ENCODE measurements around the gene HOTAIR.
A peak's percentile ranks its signal among the peaks of the same experiment; 100 is the strongest.

Gene HOTAIR

DNA sequence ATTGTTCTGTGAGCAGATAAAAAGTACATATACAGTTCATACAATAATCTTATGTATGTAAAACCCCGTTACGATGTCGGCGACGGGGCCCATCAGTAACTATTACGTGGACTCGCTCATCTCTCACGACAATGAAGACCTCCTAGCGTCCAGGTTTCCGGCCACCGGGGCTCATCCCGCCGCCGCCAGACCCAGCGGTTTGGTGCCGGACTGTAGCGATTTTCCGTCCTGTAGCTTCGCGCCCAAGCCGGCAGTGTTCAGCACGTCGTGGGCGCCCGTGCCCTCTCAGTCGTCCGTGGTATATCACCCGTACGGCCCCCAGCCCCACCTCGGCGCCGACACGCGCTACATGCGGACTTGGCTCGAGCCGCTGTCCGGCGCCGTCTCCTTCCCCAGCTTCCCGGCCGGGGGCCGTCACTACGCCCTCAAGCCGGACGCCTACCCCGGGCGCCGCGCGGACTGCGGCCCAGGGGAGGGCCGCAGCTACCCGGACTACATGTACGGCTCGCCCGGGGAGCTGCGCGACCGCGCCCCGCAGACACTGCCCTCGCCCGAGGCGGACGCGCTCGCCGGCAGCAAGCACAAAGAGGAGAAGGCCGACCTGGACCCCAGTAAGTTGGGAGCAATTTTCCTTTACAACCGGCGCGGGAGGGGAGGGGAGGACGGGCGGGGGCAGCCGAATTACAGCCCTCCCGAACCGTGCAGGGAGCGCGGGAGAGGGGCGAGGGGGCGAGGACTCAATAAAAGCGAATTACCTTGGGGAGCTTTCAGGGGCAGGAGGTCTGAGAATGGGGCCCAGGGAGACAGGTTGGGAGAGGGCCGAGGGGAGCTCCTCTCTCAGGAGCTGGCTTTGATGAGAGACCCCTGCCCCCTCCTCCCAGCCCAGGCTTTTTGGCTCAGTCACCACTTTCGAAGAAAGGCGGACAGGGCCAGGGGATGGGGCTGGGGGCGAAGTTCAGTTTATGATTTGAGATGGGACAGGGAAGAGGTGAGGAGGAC lies 25.7 kb upstream of the HOTAIR start, which contains the start of gene HOXC9:
Gene HOXC9 (plus strand): TSS at position 46 of the 999 bp plus-strand sequence. CDS start 28 bp downstream, at position 74.
- no peak for DNase-seq (ENCODE audit: low spot score)

DNA sequence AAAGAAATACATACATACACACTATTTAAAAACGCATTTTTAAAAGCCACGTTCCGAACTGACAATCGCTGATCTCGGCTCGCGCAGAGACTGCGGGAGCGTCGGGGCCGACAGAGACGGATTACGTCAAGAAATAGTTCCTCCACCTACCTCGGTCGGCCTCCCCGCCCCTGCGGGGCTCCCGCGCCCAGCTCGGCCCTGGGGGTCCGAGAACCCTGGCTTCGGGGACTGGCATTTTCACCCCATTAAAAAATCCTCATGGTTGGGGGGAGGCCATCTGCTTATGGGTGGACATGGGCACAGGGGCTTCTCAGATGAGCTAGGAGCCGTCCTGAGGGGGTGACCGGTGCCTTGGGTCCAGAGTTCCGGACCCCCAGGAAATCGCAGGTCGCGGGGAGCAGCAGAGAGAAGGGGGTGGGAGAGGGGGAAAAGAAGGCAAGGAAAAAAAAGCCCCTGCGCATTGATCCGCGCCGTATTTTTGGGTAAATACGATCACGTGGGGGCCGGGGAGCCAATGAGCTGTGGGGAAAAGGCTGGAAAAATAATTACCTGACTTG lies 24.9 kb upstream of the HOTAIR start:
- DNase-seq (ENCODE audit: low spot score) = no peak

DNA sequence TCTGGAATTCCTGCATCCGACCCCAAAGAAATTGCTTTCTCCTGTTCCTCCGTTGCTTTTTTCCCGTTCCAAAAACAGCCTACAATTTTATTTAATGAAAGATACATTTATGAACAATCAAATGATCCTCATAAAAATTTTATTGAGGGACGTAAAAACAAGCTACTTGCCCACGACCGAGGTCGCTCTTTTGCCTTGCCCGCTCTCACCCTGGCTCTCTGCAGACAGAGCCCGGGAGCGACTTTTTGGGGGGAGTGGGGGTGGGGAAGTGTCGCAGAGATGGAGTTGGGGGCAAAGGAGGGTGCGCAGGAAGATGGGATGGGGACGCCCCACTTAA lies 24.1 kb upstream of the HOTAIR start:
- DNase-seq (ENCODE audit: low spot score) = no peak

DNA sequence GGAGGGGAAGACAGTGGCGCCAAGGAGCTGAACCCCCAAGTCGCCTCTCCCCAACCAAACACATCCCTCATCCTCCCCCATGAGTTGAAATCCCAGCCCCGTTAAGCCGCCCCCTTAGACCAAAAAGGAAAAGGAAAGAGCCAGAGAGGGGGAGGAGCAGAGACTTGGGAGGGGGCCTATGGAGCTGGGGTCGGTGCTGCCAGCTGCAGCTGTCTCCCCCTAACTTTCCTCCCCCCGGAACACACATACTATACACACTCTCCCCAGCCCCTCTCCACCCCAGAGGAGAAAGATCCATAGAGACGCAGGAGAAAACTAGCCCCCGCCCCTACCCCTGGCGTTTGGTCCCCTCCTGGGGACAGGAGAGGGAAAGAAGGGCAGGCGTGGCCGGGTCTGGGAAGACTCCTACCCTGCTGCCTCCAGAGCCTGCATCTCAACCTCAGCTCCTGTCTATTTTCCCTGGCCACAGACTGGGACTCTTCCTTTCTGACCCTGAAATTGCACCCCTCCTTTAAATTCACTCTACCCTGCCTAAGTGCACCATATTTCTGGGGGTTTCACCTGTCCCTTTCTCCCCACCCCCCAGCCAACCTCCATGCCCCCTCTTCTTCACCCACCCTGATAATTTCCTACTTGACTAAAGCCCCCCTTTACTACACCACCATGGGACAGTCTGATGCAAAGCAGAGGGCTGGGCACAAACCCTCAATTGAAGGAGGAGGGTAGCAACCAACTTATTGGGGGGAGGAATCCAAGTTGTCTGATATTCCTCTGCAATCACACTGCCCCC lies 23.6 kb upstream of the HOTAIR start:
- DNase-seq (ENCODE audit: low spot score) = no peak

GRCh38 chr12:53997204-53998109 lies 22.7 kb upstream of the HOTAIR start:
- DNase-seq (ENCODE audit: low spot score) = no peak

DNA sequence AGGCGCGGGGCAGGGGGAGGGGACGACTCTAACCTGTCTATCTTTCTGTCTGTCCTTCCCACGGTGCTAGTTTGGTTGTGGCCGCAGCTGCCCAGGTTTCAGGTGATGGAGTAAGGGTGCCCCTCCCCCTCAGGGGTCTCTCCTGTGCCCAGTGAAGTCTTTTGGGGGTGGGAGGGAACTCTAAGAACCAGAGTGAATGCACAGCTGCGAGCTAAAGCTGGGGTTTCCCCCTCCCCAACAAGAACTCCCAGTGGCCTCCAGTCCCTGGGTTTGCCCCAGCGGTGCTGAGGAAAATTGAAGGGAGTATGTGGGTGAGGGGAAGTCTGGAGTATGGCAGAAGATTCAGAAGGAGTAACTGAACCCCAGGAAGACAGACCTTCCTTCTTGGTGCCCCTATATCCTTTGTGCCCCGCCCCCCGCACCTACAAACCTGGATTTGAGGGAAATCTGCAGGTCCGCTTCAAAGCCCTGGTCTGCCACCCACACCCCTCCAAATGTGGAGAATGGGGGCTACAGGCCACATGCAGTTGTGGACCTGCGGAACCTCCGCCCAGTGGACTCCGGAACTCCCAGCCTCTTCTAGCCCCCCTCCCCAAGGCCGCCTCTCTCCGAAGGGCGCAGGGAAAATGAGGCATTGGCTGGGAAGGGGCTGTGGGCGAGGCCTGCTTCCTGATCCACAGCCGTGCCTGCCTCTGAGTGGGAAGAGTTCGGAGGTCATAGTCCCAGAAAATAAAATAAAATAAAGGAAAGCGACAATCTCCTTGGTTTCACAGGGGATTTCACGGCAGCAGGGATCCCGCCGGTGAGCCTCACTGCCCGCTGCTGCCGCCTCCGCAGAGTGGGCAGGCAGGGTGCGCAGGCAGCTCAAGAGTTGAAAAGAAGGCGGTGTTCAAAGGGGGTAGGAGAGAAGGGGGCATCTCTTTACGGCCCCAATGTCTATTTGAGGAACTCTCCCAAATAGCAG lies 21.8 kb upstream of the HOTAIR start:
- DNase-seq (ENCODE audit: low spot score) = no peak

DNA sequence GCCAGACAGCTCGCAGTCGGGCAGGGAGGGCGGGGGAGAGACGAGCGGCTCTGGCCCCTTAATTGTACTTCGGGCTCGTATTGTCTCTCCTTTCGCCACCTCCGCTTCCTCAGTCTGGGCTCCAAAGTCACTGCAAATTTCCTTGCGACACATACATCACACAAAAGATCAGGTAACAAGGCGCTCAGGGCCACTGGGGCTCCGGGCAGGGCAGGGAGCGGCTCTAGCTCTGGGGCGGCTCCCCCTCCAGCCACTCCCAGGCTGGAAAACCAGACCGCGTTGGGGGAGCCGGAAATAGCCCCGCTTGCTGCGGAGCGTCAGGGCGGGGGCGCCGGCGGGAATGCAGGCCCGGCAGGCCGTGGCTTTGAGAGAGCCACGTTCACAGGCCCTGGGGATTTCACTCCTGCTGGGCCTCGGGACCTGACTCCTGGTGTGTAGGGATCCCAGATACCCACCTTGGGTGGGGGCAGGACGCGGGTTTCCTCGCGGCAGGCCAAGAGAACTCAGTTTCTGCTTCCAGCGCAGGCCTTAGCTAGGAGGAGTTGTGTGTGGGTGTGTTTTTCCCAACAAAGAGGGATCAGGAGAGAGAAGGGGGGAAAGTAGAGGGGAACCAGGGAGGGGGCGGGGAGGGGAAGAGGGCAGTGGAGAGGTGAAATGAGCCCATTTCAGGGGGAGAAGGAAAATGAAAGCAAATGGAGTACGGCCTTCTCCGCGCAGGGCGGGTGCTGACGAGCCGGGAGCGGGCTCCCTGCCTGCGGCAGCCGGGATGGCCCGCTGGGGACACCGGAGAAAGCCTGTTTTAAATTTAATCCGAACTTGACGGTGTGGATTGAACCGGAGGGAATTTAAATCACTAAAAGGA lies 20.9 kb upstream of the HOTAIR start:
- DNase-seq (ENCODE audit: low spot score) = no peak

DNA sequence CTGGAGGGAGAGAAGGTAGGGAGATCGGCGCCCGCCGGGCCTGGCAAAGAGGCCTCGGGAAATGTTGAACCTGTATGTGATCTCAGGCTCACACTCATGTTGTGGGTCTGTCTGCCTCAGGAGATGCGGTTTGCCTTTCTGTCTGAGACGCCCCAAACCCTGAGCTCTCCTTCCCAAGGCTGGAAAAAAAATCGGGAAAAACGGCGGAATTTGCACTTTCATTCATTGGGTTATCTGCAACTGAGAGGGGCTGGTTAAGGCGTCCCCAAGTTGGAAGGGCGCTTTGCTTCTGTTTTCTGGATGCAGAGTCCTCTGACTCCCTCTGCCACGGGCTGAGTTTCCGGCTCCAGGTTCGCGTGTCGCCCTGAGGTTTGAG lies 20.2 kb upstream of the HOTAIR start:
- DNase-seq (ENCODE audit: low spot score) = peak; percentile 18

GRCh38 chr12:53994264-53995001 lies 19.7 kb upstream of the HOTAIR start:
- DNase-seq (ENCODE audit: low spot score) = no peak

DNA sequence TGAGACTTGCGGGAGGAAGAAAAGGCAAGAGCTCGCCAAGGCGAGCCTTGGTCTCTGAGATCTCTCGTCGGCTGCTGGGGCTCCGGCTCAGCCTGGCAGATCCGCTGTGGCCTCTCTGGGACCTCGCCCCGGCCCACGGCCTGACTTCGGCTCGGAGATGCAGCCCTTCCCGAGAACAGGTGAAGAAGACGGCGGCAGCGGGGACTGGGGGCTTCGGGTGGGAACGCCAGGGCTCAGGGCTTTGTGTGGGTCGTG lies 19.2 kb upstream of the HOTAIR start:
- DNase-seq (ENCODE audit: low spot score) = no peak

DNA sequence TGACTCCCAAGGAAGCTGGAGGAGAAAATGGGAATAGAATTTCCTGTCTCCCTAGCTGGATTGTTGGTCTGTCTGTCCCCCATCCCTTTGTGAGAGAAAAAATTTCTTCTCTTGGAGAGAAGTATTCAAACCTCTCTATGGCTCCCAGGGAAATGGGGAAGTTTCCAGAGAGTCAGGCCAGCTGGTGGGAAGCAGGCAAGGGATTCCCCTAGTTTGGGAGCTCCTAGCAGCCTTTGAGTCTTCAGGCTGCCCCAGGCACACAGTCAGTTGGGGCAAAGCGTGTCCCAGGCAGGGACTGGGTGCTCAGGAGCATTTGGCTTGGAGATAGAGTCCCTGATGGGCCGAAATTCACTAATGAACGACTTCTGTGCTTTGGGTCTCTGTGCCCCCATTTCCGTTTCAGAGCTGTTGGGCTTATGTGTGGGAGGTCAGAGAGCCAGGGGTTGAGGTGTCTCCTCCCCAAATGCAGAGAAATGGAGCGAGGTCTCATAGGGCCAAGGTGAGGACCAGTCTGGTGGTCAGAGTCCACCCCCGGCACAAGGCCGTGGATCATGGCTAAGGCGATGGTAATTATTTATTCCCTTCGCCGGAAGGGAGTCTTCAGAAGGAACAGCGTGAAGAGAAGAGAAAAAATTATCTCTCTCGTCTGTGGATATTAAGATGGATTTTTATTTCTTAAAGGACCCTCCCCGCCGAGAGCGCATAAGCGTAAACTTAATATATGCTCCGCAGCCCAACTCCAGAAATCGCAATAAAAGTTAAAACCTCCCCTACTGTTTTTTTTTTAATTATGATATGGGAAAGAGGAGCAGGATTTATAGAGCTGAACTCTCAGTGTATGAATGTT lies 18.6 kb upstream of the HOTAIR start:
- no peak for DNase-seq (ENCODE audit: low spot score)

DNA sequence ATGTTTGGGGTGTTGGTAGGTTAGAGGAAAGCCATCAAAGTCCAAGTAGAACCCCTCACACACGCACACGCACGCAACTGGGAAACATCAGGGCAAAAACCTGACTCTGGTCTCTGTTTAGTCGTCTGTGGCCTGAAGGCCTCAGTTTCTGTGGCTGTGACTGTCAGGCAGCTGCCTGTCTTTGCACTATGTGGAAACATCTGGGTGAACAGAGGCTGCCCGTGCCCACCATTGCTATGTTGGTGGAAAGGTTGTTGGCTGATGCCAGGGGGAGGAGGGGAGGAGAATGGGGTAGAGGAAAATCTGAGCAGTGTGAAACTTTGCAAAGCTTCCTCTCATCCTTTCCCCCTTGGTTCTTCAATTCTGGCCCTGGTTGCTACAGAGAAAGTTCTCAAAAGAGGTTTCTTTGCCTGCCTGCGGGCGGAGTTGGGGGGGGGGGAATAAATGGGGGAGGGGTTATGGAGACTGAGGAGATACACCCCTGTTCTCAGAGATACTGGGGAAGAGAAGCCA lies 17.7 kb upstream of the HOTAIR start:
- DNase-seq (ENCODE audit: low spot score) = no peak

DNA sequence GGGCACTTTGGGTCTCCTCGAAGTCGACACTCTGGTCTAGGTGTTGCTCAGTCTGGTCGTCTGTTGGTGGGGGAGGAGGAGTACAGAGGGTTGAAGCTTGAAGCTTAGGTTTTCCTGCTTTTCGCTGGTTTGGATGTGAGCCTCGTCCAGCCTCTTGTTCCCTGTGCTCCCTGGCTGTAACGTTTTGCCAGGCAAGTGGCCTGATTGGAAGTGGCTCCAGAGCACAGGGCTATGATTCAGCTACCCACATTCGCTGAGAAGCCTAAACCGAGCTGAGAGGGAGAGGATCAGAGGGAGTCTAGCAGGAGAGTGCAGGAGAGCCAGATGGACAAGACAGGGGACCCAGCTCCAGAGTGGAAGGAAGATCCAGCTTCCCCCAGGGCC lies 16.3 kb upstream of the HOTAIR start:
- no peak for DNase-seq (ENCODE audit: low spot score)

DNA sequence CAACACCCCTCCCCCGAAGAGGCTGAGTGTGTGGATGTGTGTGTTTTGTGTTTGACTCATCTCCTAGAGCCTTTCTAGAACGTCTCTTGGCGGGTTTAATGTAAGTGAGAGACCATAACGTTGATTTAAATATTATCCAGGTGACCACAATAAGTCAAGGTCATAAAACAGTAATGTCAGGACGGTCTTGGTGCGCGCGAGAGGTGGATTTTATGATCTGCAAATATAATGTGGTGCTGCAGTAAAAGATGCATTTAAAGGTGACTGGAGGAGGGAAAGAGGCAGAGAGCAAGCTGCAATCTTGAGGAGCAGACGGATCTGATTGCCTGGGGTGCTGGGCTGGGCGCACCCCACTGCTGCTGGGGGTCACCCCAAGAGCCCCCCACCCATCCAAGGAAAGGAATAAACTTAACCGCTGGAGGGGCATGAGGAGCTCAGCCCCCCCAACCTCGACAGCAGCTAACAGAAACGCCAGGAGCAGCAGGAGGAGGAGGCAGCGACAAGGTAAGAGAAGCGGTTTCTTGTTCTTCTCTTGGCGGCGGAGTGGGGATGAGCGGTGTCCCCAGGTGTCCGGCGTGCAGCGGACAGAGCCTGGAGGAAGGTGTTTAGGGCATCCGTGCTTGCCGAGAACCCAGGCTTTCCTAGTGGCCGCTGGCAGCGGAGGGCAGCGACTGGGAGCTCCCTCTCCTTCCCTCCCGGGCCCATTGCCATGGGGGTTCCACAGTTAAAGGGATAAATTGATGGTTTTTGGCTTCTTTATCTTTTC lies 15.7 kb upstream of the HOTAIR start:
- DNase-seq (ENCODE audit: low spot score) = no peak

GRCh38 chr12:53989227-53990113 lies 14.7 kb upstream of the HOTAIR start:
- no peak for DNase-seq (ENCODE audit: low spot score)

DNA sequence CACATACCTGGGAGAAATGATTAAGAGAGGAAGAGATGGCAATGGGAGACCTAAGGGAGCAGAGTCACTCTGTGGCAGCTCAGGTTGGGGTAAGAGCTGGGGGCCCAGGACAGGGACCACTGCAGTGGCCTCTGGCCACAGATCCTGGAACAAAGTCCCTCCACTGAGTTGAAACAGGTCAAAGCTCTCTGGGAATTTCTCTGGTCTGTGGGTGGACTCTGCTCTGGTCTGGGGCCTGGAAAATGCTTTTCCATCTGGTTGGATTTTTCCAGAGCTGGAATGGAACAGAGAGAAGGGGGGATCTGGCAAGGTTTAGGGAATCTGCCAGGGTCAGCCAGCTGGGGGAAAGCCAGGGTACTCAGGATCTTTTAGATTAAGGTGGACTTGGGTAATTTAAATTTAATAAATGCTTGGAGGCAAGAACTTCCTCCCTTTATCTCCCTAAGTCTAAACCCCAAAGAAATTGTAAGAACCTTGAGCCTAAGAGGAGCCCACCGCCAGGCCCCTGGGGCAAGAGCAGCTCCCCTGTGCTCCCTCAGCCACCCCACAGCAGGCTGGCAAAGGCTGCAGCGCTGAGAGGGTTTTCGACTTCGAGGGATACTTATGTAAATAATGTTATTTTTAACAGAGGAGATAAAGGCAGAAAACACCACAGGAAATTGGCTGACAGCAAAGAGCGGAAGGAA lies 13.9 kb upstream of the HOTAIR start:
- no peak for DNase-seq (ENCODE audit: low spot score)
